MV-4-11 (cell line): ENCODE measurements around the gene TXNDC5.

Experiments used
- DNase-seq: peaks from one replicate; lab custom pipeline; 2025; lab: John Stamatoyannopoulos, UW

TXNDC5 gene

DNA sequence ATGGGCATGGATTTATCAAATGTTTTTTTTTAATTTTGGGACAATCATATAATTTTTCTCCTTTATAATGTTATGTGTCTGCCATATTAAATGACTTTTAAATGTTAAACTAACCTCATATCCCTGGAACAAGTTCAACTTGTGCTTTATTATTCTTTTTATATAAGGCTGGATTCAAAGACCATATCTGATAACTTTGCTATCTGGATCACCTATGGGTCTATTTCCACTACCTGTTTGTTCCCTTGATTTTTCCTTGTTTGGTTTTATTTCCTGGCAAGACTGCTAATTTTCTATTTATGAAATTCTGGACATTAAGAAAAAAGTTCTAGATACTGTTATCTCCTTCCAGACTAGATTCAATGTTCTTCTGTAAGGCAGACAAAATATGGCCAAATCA is 58.8 kb downstream of the TXNDC5 start:
- DNase-seq: no peak

DNA sequence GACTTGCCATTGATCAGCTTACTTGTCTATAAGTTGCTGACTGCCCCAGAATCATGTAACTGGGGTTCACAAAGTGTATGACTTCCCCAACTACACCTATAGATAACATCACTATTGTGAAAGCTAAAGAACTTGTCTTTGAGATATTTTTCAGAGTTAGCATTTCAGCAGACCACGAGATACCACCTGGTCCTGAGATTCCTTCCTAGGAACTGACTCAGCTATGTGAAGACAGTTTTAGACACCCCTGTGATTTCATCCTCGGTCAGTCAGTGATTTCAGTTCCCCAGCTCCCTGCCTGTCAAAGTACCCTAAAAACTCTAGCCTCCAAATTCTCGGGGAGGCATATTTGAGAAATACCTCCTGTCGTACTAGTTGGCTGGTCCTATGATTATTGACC is 62.4 kb downstream of the TXNDC5 start:
- no peak for DNase-seq

DNA sequence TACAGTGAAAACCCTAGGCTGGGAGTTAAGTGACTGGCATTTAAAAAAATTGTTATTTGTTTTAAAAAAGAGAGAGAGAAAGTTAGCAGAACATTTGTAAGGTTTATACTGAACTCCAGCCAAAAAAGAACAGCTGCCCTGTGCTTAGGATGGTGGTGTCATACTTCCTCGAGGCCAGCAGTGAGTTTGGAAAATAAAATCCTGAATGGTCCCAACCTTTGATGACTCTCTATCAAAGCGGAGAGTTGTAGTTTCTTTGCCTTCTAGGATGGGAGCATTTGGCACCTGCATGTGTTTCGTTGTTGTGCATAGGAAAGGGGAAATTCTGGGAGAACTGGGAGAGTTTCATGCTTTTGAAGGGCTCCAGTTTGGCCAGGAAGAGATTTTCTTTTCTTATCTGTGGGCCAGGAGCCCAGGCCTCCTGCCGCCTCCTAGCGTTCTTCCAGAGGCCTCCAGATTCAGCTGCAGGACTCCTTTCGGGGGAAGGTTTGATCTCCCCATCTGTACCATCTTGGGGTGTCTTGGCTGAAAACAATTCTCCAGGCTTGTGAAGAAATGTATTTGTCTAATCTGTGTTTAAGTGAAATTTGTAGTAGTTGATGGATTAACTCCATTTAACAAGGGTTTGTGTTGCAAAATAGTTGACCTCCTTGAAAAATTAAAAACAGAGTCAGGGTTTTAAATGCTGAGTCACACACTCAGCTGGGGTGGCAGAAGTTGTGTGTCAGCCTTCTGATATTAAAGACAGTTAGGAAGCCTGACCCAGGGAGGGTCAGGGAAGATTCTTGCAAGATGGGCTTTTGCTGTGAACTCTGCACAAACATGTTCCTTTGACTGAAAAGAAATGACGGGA is 63.4 kb downstream of the TXNDC5 start:
- no peak for DNase-seq

DNA sequence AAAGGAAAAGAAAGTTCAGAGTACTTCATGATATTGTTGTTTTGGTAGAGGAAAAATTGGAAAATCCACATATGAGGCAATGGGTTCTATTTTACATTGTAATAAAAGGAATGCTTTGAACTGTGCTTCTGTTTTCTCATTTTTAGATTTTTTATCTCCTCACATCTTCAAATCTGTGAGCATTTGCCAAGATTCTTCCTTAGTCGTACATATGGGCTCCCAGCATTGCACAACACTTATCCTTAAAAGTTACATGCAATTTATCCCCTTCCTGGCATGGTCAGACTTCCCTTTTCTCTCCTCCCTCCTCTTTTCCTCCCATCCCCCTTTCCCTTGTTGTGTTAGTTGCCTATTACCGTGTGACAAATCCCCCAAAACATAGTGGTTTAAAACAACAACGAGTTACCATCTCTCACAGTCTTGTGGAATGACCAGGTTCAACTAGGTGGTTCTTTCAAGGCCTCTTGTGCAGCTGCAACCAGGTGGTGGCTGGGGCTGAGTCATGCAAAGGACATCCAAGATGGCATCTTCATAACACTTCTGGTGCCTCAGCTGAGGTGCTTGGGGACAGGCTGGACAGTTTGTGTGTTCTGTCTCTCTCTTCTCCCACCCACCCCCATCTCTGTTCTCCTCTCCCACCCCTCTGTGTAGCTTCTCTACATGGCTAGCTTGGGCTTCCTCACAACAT is 68.7 kb downstream of the TXNDC5 start:
- DNase-seq: no peak

DNA sequence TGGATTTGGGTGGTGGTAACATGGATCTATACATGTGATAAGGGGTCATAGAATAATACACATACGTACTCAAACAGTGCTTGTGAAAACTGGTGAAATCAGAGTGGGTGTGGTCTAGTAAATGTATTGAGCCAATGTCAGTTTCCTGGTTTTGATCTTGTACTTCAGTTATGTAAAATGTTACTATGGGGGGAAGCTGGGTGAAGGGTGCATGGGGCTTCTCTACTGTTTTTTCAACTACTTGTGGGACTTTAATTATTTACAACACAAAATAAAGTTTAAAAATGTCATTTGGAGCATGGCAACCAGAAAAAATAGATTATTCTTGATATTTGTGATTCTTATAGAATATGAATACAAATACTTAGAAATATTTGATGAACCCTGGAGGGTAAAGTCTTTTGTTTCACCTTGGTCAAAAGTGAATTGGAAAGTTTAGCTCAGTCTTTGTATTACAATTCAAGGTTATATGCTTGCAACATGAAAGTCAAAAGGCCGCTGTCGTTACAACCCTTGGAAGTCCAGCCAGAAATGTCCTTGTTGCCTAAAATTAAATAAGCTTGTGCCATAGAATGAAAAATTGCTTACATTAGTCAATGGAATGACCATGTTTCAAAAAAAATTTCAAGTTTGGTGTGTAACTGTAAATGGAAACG is 74.1 kb downstream of the TXNDC5 start:
- DNase-seq: no peak

DNA sequence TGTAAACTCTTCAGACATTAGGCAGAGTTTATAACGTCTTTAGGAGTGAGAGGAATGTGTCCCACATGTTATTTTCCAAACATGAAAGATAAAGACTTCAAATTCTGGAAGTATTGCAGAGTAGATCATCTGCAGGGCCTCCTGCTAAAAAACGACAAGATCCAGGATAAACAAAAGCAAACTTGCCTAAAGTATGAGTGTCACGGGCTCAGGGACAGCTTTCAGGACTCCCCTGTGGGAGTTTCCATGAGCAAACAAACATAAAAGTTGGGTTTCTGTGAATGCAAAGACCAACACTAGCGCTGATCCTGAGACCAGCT is 76.9 kb downstream of the TXNDC5 start:
- DNase-seq: no peak

DNA sequence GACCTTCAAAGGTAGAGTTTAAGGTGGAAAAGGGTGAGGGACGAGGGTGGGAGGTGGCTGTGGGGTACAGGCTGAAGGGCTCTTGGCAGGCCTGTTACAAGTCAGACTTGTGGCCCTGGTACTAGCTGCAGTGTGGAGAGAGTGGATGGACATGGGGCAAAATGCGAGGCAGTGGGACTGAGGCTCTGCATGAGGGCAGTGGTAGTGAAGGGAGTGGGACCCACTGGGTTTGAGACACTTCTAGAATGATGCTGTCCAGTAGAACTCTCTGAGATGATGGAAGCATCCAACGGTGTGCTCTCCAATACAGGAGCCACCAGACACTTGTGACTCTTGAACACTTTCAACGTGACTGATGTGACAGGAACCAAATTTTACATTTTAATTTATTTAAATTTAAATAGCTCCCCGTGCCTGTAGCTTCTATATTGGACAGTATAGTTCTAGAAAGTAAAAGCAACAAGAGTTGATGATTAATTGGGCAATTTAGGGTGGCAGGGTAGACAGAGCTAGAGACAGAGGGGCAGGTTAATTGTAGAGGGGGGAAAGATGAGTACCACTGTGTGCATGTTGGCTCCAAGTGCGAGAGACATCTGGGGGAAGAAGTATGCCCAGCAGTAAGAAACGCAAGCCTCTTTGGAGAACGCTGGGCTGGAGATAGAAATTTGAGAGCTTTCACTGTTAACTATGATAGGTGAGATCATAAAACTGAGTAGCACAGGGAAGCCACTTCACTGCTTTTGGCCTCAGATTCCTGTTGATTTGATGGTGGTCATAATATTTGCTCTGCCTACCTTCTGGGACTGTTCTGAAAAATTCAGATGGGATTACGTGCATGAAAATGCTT is 77.5 kb downstream of the TXNDC5 start:
- no peak for DNase-seq
